Immature natural killer cell (primary cell): ENCODE measurements around the gene STX12. TPM values are rescaled to one million over a fixed set of nuclear protein-coding genes. Genes with fewer than 3 reads are reported as not detected.

Experiments
- DNase-seq, 3 donors: peaks; one replicate each; pipeline ENCODE4 v3.0.0; 2022; ENCODE audit warnings: mixed read lengths in 1 of 3
- H3K27ac Mint-ChIP-seq, 6 donors: one replicate each; pipeline ENCODE4 v1.8.0; 2020; ENCODE audit warnings: mixed read lengths in 6 of 6, mild to moderate bottlenecking in 5 of 6, inconsistent platforms in 4 of 6, moderate library complexity in 3 of 6
- H3K27me3 Mint-ChIP-seq, 3 donors: one replicate each; pipeline ENCODE4 v1.8.0; 2020 to 2021; ENCODE audit warnings: low read depth in 3 of 3, mild to moderate bottlenecking in 3 of 3, mixed read lengths in 3 of 3, moderate library complexity in 3 of 3, inconsistent platforms in 1 of 3
- H3K36me3 Mint-ChIP-seq, 3 donors: one replicate each; pipeline ENCODE4 v1.8.0; 2020; ENCODE audit warnings: mixed read lengths in 3 of 3, inconsistent platforms in 2 of 3, mild to moderate bottlenecking in 2 of 3
- H3K4me1 Mint-ChIP-seq, 2 donors: one replicate each; pipeline ENCODE4 v1.8.0; 2020; ENCODE audit warnings: inconsistent platforms in 2 of 2, mild to moderate bottlenecking in 2 of 2, mixed read lengths in 2 of 2, moderate library complexity in 1 of 2
- H3K4me3 Mint-ChIP-seq, 5 donors: one replicate each; pipeline ENCODE4 v1.8.0; 2020; ENCODE audit warnings: mild to moderate bottlenecking in 5 of 5, mixed read lengths in 5 of 5, inconsistent platforms in 3 of 5, moderate library complexity in 3 of 5
- H3K9me3 Mint-ChIP-seq, 6 donors: one replicate each; pipeline ENCODE4 v1.8.0; 2020; ENCODE audit warnings: mild to moderate bottlenecking in 6 of 6, mixed read lengths in 6 of 6, inconsistent platforms in 4 of 6, moderate library complexity in 3 of 6
- polyA plus RNA-seq, 3 donors: library from polyadenylated mRNA; unstranded; fragments of 300-500 nt; fragmentation: Illumina TruSeq; gene quantifications; one replicate each; pipeline ENCODE4 v1.2.3, GENCODE V29; 2021

STX12 gene
- 10 to 100 TPM in 2 of 3 donors, 1 to 10 TPM in 1; 7.9 to 12.9 (median 12.4) TPM for polyA plus RNA-seq

DNA sequence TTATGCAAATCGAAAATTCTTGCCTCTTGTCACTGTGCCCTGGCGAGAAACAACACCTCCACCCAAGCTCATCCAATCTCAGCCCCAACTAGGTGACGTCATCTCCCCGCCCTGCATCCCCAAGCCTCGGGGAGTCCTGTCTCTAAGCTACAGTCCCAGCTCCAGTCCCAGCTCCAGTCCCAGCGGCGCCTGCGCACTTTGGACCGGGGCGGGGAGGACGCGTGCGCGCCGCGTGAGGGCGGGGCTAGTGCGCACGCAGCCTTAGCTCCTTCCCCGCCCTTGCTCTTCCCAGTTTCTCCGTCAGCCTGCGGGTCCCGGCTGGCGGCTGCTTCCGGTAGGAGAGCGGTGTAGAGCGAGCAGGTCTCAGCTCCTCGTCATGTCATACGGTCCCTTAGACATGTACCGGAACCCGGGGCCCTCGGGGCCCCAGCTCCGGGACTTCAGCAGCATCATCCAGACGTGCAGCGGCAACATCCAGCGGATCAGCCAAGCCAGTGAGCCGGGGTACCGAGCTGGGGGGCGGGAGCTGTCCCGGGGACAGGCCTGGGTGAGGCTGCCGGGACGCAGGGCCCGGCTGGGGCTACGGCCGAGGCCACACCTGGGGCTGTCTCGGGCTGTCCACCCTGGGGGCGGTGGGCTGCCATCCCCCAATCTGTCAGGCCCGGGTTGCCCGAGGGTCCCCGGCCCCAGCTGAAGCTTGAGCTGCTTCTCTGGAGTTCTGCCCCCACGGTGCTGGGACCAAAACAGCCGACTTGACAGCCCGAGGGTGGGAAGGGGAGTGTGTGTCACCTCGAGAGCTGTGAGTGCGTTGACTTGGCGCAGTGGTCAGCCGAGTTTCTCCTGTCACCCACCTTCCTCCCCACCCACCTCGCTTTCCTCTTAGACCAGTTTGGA, at the start of gene STX12:
STX12 (plus strand) TSS at position 288 of the 894 bp plus-strand sequence; CDS start at position 377, 89 bp downstream.
- peaks cover 0 to 6% (median 3%) of the 10 kb centered on the region in 3 donors for H3K36me3 Mint-ChIP-seq
- H3K27me3 Mint-ChIP-seq = peaks cover 2 to 10% (median 3%) of the 10 kb centered on the region in 3 donors
- H3K9me3 Mint-ChIP-seq = no peaks in the 10 kb centered on the region
- DNase-seq = peak; percentile 97 to 98 (median 97)
- H3K27ac Mint-ChIP-seq = peak within 1 kb of the TSS; percentile 96 to 99 (median 98)
- H3K4me3 Mint-ChIP-seq = peak within 1 kb of the TSS; percentile 88 to 98 (median 96)
- H3K4me1 Mint-ChIP-seq = peaks cover 19 to 33% of the 10 kb centered on the region in 2 donors

DNA sequence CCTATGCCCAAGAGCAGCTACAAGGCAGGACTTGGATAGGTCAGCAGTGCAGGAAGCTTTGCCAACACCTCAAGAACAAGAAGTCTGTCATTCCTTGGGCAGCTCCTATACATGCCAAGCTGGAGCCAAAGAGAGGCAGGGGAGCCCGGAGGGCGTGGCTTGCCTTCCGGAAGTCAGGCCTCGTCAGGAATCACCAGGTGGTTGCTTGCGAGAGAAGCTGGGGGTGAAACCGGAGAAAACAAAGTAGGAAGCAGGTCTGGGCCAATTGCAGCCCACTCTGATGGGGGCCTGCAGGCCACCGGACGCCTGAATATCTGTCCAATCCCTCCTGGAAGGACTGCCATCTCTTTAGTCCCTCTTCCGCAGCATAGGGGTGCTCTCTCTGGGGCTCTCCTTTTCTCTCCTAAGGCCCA, 48.1 kb upstream of the STX12 start:
- no peaks in the 10 kb centered on the region for H3K9me3 Mint-ChIP-seq
- H3K4me1 Mint-ChIP-seq = peaks cover 8 to 31% of the 10 kb centered on the region in 2 donors
- peaks cover 6 to 9% (median 6%) of the 10 kb centered on the region in 3 donors for H3K27me3 Mint-ChIP-seq
- peak overlapping the region; percentile 90 to 94 (median 94) for H3K4me3 Mint-ChIP-seq
- peak in 2 of 3 donors; percentile 2 to 7 for DNase-seq
- peak overlapping the region; percentile 94 to 99 (median 98) for H3K27ac Mint-ChIP-seq
- H3K36me3 Mint-ChIP-seq = peaks cover 5 to 7% (median 7%) of the 10 kb centered on the region in 3 donors

- H3K4me1 Mint-ChIP-seq = peaks cover 8 to 32% of the 10 kb centered on the region in 2 donors
- peaks cover 4 to 7% (median 6%) of the 10 kb centered on the region in 3 donors for H3K27me3 Mint-ChIP-seq
- peak within 1 kb of the TSS; percentile 90 to 94 (median 94) for H3K4me3 Mint-ChIP-seq
- DNase-seq = peak; percentile 99 to 100 (median 100)
- no peaks in the 10 kb centered on the region for H3K9me3 Mint-ChIP-seq
- H3K36me3 Mint-ChIP-seq = peaks cover 6 to 7% (median 7%) of the 10 kb centered on the region in 3 donors
- peak within 1 kb of the TSS; percentile 94 to 99 (median 98) for H3K27ac Mint-ChIP-seq
These were observed 47.4 kb upstream of the STX12 start, which contains the start of gene FAM76A for GRCh38 chr1:27725374-27726172. Gene FAM76A, plus strand, starts transcription at chr1:27725961. Its CDS starts 120 bp downstream, at chr1:27726081.

- peaks cover 4 to 7% (median 6%) of the 10 kb centered on the region in 3 donors for H3K27me3 Mint-ChIP-seq
- H3K36me3 Mint-ChIP-seq = peaks cover 6 to 11% (median 7%) of the 10 kb centered on the region in 3 donors
- H3K4me3 Mint-ChIP-seq = peak overlapping the region; percentile 81 to 94 (median 90)
- no peaks in the 10 kb centered on the region for H3K9me3 Mint-ChIP-seq
- DNase-seq = no peak
- peak overlapping the region; percentile 85 to 89 (median 86) for H3K27ac Mint-ChIP-seq
- H3K4me1 Mint-ChIP-seq = peaks cover 8 to 32% of the 10 kb centered on the region in 2 donors
These were observed 46.6 kb upstream of the STX12 start for GRCh38 chr1:27726173-27727044.

- Mint-ChIP-seq H3K4me3 (peak overlapping the region in 3 of 5 donors; percentile 81 to 83 (median 83)), H3K36me3 (peaks cover 6 to 11% (median 7%) of the 10 kb centered on the region in 3 donors), H3K4me1 (peaks cover 8 to 32% of the 10 kb centered on the region in 2 donors), H3K27me3 (peaks cover 4 to 7% (median 6%) of the 10 kb centered on the region in 3 donors), H3K9me3 (no peaks in the 10 kb centered on the region), H3K27ac (peak overlapping the region in 5 of 6 donors; percentile 47 to 88 (median 85))
- DNase-seq = peak in 1 of 3 donors; percentile 1
These were observed 45.9 kb upstream of the STX12 start for GRCh38 chr1:27727126-27727525.

DNA sequence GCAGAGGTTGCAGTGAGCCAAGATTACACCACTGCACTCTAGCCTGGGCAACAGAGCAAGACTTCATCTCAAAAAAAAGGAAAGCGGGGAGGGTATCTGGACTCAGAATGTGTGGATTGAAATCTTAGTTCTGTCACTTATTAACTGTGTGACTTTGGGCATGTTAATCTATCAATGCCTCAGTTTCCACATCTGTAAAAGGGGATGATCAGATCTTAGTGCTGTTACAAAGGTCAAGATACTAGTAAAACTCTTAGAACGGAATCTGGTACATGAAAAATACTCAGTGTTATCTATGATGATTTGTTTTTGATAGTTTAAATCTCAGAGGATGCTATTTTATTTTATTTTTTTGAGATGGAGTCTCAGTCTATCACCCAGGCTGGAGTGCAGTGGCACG, 36.8 kb upstream of the STX12 start:
- H3K9me3 Mint-ChIP-seq = no peaks in the 10 kb centered on the region
- H3K4me3 Mint-ChIP-seq = no peak overlapping the region
- DNase-seq = no peak
- H3K27me3 Mint-ChIP-seq = peaks cover 0 to 2% (median 2%) of the 10 kb centered on the region in 3 donors
- peaks cover 24 to 41% (median 25%) of the 10 kb centered on the region in 3 donors for H3K36me3 Mint-ChIP-seq
- H3K4me1 Mint-ChIP-seq = no peaks in the 10 kb centered on the region
- H3K27ac Mint-ChIP-seq = no peak overlapping the region

GRCh38 chr1:27741121-27741520, 31.9 kb upstream of the STX12 start:
- Mint-ChIP-seq H3K36me3 (peaks cover 17 to 32% (median 23%) of the 10 kb centered on the region in 3 donors), H3K27me3 (peaks cover 0 to 2% (median 2%) of the 10 kb centered on the region in 3 donors)

GRCh38 chr1:27744556-27744955, 28.5 kb upstream of the STX12 start:
- H3K4me1 Mint-ChIP-seq = no peaks in the 10 kb centered on the region
- no peak for DNase-seq
- H3K4me3 Mint-ChIP-seq = no peak overlapping the region
- H3K9me3 Mint-ChIP-seq = no peaks in the 10 kb centered on the region
- peaks cover 14 to 33% (median 22%) of the 10 kb centered on the region in 3 donors for H3K36me3 Mint-ChIP-seq
- peaks cover 0 to 2% (median 0%) of the 10 kb centered on the region in 3 donors for H3K27me3 Mint-ChIP-seq
- peak overlapping the region in 1 of 6 donors; percentile 86 for H3K27ac Mint-ChIP-seq

More at GRCh38 chr1:27741121-27741520, 31.9 kb upstream of the STX12 start:
- Mint-ChIP-seq H3K4me1 (no peaks in the 10 kb centered on the region), H3K27ac (no peak overlapping the region), H3K9me3 (no peaks in the 10 kb centered on the region), H3K4me3 (no peak overlapping the region)
- DNase-seq = no peak

- Mint-ChIP-seq H3K9me3 (no peaks in the 10 kb centered on the region), H3K36me3 (peaks cover 18 to 37% (median 29%) of the 10 kb centered on the region in 3 donors), H3K4me3 (no peak overlapping the region), H3K27ac (no peak overlapping the region), H3K27me3 (peaks cover 0 to 2% (median 0%) of the 10 kb centered on the region in 3 donors), H3K4me1 (no peaks in the 10 kb centered on the region)
- no peak for DNase-seq
These were observed 27.6 kb upstream of the STX12 start for GRCh38 chr1:27745466-27745865.

DNA sequence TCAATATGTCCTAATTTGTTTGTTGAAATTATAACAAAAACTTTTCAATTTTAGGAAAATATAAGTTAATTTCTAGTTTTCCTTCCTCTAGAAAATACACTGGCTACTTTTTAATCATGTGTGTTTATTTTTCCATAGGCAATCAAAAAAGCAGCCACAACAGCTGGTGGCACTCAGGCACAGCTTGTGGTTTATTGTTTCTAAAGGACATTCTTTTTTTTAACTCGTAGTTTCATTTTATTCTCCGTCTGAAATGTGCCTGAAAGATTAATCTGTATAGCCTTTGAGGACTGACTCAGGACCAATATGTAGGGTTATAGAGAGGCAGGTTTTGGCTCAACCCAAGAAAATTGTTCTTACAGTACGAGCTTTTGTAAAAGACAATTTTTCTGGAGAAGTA, 20.7 kb upstream of the STX12 start:
- no peak overlapping the region for H3K27ac Mint-ChIP-seq
- no peaks in the 10 kb centered on the region for H3K9me3 Mint-ChIP-seq
- H3K27me3 Mint-ChIP-seq = peaks cover 0 to 2% (median 0%) of the 10 kb centered on the region in 3 donors

GRCh38 chr1:27755286-27755685, 17.7 kb upstream of the STX12 start:
- no peak for DNase-seq
- Mint-ChIP-seq H3K4me3 (no peak overlapping the region), H3K9me3 (no peaks in the 10 kb centered on the region), H3K27me3 (no peaks in the 10 kb centered on the region), H3K27ac (peak overlapping the region in 1 of 6 donors; percentile 67), H3K4me1 (no peaks in the 10 kb centered on the region), H3K36me3 (peaks cover 17 to 41% (median 31%) of the 10 kb centered on the region in 3 donors)

More for the DNA sequence above, 20.7 kb upstream of the STX12 start:
- no peak overlapping the region for H3K4me3 Mint-ChIP-seq
- H3K36me3 Mint-ChIP-seq = peaks cover 14 to 46% (median 26%) of the 10 kb centered on the region in 3 donors
- DNase-seq = no peak
- H3K4me1 Mint-ChIP-seq = no peaks in the 10 kb centered on the region

GRCh38 chr1:27755865-27756264, 17.2 kb upstream of the STX12 start:
- Mint-ChIP-seq H3K27ac (peak overlapping the region in 1 of 6 donors; percentile 34), H3K36me3 (peaks cover 19 to 43% (median 29%) of the 10 kb centered on the region in 3 donors), H3K9me3 (no peaks in the 10 kb centered on the region), H3K4me3 (no peak overlapping the region), H3K27me3 (no peaks in the 10 kb centered on the region), H3K4me1 (no peaks in the 10 kb centered on the region)
- no peak for DNase-seq
